MG63 (cell line): Measurements from ENCODE around the gene TRERF1. TPM values are rescaled to one million over a fixed set of nuclear protein-coding genes. Genes with fewer than 3 reads are reported as not detected.
A peak's percentile ranks its signal among the peaks of the same experiment; 100 is the strongest.

ENCODE experiments used
- DNase-seq: peaks from one replicate; pipeline ENCODE4 v3.0.0-alpha.2; 2020
- H3K27me3 ChIP-seq: fragments of 250-450 bp; sonication (Bioruptor Pico); 2 replicates; pipeline ENCODE4 v1.5.1; 2020; ENCODE audit warnings: mild to moderate bottlenecking, moderate library complexity
- H3K36me3 ChIP-seq: fragments of 250-450 bp; sonication (Bioruptor Pico); 2 replicates; pipeline ENCODE4 v1.5.1; 2020; ENCODE audit warnings: mild to moderate bottlenecking, moderate library complexity
- H3K4me3 ChIP-seq: fragments of 250-450 bp; sonication (Bioruptor Pico); 2 replicates; pipeline ENCODE4 v1.5.1; 2020; ENCODE audit warnings: mild to moderate bottlenecking, moderate library complexity
- H3K9me3 ChIP-seq: fragments of 250-450 bp; sonication (Bioruptor Pico); 2 replicates; pipeline ENCODE4 v1.5.1; 2020; ENCODE audit warnings: mild to moderate bottlenecking, moderate library complexity
- total RNA-seq: library from RNA; depleted of rRNA; stranded (reverse); fragments of >200 nt; shearing (Covaris generic); gene quantifications from 2 replicates; pipeline ENCODE4 v1.2.3, GENCODE V29; 2014; ENCODE audit warnings: low replicate concordance

The TRERF1 gene
- total RNA-seq, 1 experiment from 2014 or later, result 2.1 TPM

DNA sequence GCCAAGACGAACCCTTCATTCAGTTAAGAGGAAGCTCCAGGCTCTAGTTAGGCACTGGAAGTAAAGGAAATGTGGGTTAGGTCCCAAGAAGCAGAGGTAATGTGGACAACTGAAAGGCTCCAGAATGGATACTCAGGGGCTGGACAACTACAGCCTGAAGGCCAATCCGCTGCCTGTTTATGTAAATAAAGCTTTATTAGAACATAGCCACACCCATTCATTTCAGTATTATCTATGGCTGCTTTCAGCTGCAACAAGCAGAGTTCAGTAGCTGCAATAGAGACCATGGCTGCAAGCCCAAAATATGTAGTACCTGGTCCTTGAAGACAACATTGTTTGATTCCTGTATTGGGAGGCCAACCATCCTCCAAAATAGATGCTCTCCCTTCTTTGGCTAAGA is 133.2 kb downstream of the TRERF1 start:
- H3K27me3 ChIP-seq, result no peaks in the 10 kb centered on the region

GRCh38 chr6:42316981-42317380 is 134.7 kb downstream of the TRERF1 start:
- Histone ChIP-seq H3K4me3 (no peak overlapping the region), H3K27me3 (no peaks in the 10 kb centered on the region), H3K9me3 (no peaks in the 10 kb centered on the region), H3K36me3 (no peaks in the 10 kb centered on the region)
- no peak for DNase-seq

More for the DNA sequence above, 133.2 kb downstream of the TRERF1 start:
- no peaks in the 10 kb centered on the region for H3K9me3 ChIP-seq
- H3K4me3 ChIP-seq, result no peak overlapping the region
- DNase-seq, result no peak
- no peaks in the 10 kb centered on the region for H3K36me3 ChIP-seq

GRCh38 chr6:42315991-42316970 is 135.4 kb downstream of the TRERF1 start:
- Histone ChIP-seq H3K27me3 (no peaks in the 10 kb centered on the region), H3K4me3 (no peak overlapping the region), H3K36me3 (no peaks in the 10 kb centered on the region), H3K9me3 (no peaks in the 10 kb centered on the region)
- DNase-seq, result peak; percentile 58

DNA sequence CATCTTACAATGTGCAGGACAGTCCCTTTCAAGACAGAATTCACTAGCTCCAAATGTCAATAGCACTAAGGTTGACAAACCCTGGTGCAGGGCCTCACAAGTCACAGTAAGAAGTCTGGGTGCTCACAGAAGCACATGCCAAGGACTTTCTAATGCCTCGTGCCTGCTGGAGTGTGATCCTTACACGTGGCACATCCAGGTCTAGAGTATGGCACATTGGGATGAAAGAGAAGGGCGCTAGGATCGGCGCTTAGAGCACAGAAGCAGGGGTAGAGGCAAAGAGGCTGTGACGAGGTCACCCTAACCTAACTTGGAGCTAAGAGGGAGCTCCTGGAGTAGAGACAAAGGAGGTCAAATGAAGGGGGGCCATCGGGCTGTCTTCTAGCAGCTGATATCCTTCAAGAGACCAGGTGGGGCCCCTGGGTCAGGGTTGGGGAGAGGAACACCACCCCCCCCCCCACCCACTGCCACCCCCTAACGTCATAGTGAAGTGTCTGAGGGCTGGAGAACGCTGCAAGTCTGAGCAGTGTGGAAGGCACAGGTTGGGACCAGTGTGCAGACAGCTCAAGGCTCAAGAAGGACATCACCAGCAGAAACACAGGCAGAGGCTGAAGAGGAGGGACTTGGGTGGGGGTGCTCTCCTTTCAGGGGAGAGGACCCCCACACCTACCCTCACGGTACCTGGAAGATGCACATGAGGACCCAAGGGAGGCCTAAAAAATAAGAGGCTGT is 136.3 kb downstream of the TRERF1 start:
- DNase-seq, result no peak
- Histone ChIP-seq H3K9me3 (no peaks in the 10 kb centered on the region), H3K4me3 (no peak overlapping the region)

GRCh38 chr6:42314571-42315258 is 137.0 kb downstream of the TRERF1 start:
- Histone ChIP-seq H3K9me3 (no peaks in the 10 kb centered on the region), H3K27me3 (no peaks in the 10 kb centered on the region), H3K4me3 (no peak overlapping the region), H3K36me3 (no peaks in the 10 kb centered on the region)
- DNase-seq, result no peak

More for the DNA sequence above, 136.3 kb downstream of the TRERF1 start:
- Histone ChIP-seq H3K36me3 (no peaks in the 10 kb centered on the region), H3K27me3 (no peaks in the 10 kb centered on the region)

DNA sequence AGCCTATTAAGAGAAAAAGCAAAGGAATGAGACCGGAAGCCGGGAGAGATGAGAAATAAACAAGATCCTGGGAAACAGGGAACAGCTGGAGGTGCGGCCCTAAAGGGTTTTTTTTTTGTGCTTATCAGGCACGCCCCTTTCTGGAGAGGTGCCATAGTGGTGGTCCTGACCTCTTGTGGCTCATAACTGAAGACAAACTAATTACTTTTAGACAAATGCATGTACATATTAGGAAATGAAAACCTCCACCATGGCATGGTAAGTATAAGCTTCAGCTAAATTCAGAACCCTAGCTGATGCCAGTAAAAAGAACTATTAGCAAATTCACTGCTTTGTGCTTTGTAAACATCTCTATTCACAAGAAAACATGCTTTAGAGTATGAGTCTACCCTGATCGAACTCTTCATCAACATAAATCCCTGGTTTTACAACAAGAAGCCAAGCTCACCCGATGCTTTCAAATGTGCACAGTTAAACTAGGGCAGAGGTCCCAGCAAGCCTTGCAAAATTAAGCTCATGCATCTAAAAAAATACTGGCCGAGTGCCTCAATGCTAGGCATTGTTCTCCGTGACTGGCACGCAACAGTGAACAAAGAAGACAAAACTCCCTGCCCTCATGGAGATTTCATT is 137.7 kb downstream of the TRERF1 start:
- no peaks in the 10 kb centered on the region for H3K9me3 ChIP-seq
- no peak overlapping the region for H3K4me3 ChIP-seq
- no peaks in the 10 kb centered on the region for H3K27me3 ChIP-seq
- no peaks in the 10 kb centered on the region for H3K36me3 ChIP-seq
- no peak for DNase-seq

DNA sequence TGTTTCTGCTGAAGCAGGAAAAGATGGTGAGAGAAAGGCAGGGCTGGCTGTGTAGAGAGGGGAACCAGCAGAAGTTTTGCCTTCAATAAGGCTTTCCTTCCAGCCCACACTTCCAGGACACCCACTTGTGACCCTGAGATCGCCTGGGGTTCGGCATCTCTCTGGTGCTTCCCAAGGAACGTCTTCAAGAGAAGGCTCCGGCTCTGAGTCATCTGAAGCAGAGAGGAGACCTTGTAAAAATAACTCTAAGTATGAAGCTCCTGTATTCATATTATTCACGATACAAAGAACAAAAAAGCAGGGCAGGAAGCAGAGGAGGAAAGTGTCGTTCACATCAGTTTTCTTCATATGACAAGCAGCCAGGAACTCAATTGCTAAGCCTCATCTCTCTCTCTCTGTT is 138.7 kb downstream of the TRERF1 start:
- DNase-seq, result no peak
- Histone ChIP-seq H3K9me3 (no peaks in the 10 kb centered on the region), H3K36me3 (no peaks in the 10 kb centered on the region), H3K4me3 (no peak overlapping the region), H3K27me3 (no peaks in the 10 kb centered on the region)

GRCh38 chr6:42307141-42307470 is 144.6 kb downstream of the TRERF1 start:
- no peaks in the 10 kb centered on the region for H3K9me3 ChIP-seq
- H3K36me3 ChIP-seq, result no peaks in the 10 kb centered on the region
- no peak overlapping the region for H3K4me3 ChIP-seq
- DNase-seq, result no peak
- H3K27me3 ChIP-seq, result no peaks in the 10 kb centered on the region

DNA sequence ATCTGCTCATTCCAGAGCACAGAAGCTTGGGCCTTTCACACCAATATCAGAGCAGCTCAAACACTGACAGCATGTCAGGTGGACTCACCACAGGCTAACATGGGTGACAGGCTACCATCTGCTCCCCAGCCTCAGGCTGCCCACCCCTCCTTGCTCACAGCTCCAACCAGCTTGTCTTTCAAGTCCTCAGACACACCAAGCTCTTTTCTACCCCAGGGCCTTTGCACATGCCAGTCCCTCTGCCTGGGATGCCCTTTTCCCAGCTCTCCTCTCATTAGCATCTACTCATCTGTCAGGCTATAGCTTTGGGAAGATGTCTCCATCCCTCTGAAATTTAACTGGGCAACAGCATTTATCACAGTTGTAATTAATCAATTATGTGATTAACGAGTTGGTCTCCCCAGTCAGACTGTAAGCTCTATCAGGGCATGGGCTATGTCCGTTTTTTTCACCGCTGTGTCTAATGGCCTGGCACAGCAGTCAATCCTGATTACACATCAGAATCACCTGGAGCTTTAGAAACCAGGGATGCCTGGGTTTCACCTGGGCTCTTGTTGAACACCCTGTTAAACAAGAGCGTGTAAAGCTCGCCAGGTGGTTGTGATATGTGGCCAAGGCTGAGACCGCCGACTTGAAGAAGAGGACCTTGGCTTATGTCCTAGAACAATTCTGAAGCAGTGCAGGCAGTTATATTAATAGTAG is 145.1 kb downstream of the TRERF1 start:
- Histone ChIP-seq H3K4me3 (no peak overlapping the region), H3K36me3 (no peaks in the 10 kb centered on the region), H3K27me3 (no peaks in the 10 kb centered on the region), H3K9me3 (no peaks in the 10 kb centered on the region)
- DNase-seq, result no peak

DNA sequence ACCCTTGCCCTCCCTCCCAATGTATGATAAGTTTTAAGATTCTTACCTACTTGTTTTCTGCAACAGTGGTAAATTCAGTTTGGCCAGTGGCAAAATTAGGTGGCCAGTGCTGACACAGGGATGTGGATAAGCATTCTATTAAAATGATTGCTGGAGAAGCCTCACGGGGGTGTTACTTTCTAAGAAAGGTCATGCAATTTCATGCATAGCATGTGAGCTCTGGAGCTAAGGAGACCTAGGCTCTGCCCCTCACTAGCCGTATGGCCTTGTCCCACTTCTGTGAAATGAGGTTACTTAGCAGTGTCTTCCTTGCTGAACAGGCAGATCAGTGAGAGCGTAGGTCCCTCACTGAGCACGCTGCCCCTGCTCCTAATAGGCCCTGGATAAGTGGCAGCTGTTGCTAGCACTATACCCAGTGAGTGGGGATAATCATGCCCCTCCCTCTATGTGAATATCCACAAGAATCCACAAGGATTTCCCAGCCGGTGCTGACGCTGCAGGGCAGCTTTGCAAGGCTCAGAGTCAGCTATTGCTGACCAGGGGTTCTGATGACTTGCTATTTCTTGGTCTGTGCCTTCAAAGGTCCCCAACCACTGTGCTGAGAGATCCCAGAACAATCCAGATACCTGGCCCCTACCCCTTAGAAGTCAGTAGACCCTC is 147.5 kb downstream of the TRERF1 start:
- no peaks in the 10 kb centered on the region for H3K9me3 ChIP-seq
- no peak for DNase-seq
- no peak overlapping the region for H3K4me3 ChIP-seq
- H3K36me3 ChIP-seq, result no peaks in the 10 kb centered on the region
- no peaks in the 10 kb centered on the region for H3K27me3 ChIP-seq

DNA sequence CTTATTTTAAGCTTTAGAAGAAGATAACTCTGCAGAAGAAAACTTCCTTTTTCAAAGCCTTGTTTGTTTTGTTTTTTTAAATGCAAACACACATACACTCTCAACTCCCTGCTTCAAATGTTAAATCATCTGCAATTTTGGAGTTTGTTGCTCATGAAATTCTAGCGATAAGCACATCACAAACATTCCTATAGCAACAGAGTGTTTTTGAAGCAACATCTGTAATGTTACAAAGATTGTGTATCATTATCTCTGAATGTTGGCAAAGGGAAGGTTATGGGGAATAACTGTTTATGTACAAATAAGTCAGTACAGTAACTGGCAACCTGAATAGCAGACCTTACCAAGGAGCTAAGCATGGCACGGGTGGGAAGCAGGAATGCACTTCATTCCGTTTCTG is 149.3 kb downstream of the TRERF1 start:
- Histone ChIP-seq H3K9me3 (no peaks in the 10 kb centered on the region), H3K4me3 (no peak overlapping the region), H3K36me3 (no peaks in the 10 kb centered on the region), H3K27me3 (no peaks in the 10 kb centered on the region)
- no peak for DNase-seq

GRCh38 chr6:42301986-42302385 is 149.7 kb downstream of the TRERF1 start:
- Histone ChIP-seq H3K27me3 (no peaks in the 10 kb centered on the region), H3K9me3 (no peaks in the 10 kb centered on the region), H3K4me3 (no peak overlapping the region), H3K36me3 (no peaks in the 10 kb centered on the region)
- no peak for DNase-seq

DNA sequence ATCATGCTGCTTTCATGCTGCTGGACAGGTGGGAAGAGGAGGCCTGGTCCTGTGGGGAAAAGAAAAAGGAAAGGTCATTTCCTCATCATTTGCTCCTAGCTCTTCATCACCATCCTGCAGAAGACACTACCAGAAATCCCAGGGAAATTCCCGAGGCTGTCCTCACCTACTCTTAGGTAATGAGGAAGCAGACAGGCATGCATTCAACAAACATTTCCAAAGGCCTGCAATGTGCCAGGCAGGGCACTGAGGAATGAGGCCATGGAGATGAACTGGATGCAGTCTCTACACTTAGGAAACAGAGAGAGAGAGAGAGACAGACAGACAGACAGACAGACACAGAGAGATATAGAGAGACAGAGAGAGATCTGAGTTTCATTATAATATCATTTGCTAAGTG is 151.0 kb downstream of the TRERF1 start:
- H3K27me3 ChIP-seq, result no peaks in the 10 kb centered on the region
- H3K4me3 ChIP-seq, result no peak overlapping the region
- DNase-seq, result no peak
- no peaks in the 10 kb centered on the region for H3K36me3 ChIP-seq
- H3K9me3 ChIP-seq, result no peaks in the 10 kb centered on the region

GRCh38 chr6:42300185-42300584 is 151.5 kb downstream of the TRERF1 start:
- no peaks in the 10 kb centered on the region for H3K27me3 ChIP-seq
- DNase-seq, result no peak
- H3K4me3 ChIP-seq, result no peak overlapping the region
- no peaks in the 10 kb centered on the region for H3K9me3 ChIP-seq
- no peaks in the 10 kb centered on the region for H3K36me3 ChIP-seq

DNA sequence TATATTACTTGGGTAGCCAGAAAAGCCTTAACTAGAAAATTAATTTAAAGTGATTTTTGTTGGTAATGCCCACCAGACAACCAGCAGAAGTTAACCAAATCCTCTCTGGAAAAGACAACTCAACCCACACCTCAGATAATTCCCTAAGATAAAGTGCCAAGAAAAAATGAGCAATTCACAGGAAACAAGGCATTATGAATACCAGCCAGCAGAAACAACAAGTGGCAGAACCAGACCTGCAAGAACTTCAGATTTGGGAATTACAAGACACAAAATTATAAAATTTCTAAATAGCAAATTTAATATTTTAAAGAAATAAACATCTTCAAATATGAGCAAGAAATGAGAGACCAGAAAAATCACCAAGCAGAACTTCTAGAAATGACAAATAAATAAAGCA is 154.1 kb downstream of the TRERF1 start:
- H3K36me3 ChIP-seq, result no peaks in the 10 kb centered on the region
- no peak for DNase-seq

DNA sequence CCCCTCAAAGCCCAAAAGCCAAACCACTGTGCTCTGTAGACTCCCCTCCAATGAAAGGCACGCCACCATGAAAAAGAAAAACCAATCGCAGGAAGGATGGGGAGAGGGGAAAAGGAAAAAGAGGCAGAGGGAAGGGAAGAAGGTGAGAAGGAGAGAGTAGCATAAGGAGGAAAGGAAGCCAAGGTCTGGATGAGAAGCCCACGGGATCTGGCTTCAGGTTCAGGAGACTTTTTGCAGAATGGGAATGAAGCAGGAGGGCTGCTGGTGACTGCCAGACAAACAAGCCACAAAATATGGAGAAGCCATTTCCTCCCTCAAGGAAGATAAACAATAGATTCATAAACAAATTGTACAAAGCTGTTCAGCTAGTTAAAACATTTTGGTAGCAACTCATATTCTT is 155.1 kb downstream of the TRERF1 start:
- Histone ChIP-seq H3K4me3 (no peak overlapping the region), H3K9me3 (no peaks in the 10 kb centered on the region), H3K36me3 (no peaks in the 10 kb centered on the region), H3K27me3 (no peaks in the 10 kb centered on the region)
- DNase-seq, result no peak

More for the DNA sequence above, 154.1 kb downstream of the TRERF1 start:
- no peak overlapping the region for H3K4me3 ChIP-seq
- H3K27me3 ChIP-seq, result no peaks in the 10 kb centered on the region
- no peaks in the 10 kb centered on the region for H3K9me3 ChIP-seq
